ENCODE data around the gene FOXN3.

The FOXN3 gene

GRCh38 chr14:89331398-89331797, 85.6 kb downstream of the FOXN3 start:
- no peak for DNase-seq (ENCODE audit: low read depth)

GRCh38 chr14:89330236-89331002, 86.6 kb downstream of the FOXN3 start:
- DNase-seq (ENCODE audit: low read depth): no peak

GRCh38 chr14:89327771-89328212, 89.2 kb downstream of the FOXN3 start:
- no peak for DNase-seq (ENCODE audit: low read depth)

- DNase-seq (ENCODE audit: low read depth): no peak
These were observed 91.1 kb downstream of the FOXN3 start for GRCh38 chr14:89325959-89326358.

- no peak for DNase-seq (ENCODE audit: low read depth)
These were observed 91.6 kb downstream of the FOXN3 start for GRCh38 chr14:89325299-89325883.

GRCh38 chr14:89324501-89325298, 92.3 kb downstream of the FOXN3 start:
- no peak for DNase-seq (ENCODE audit: low read depth)

GRCh38 chr14:89320381-89321000, 96.5 kb downstream of the FOXN3 start:
- DNase-seq (ENCODE audit: low read depth): no peak

GRCh38 chr14:89319687-89320086, 97.3 kb downstream of the FOXN3 start:
- DNase-seq (ENCODE audit: low read depth): no peak

- no peak for DNase-seq (ENCODE audit: low read depth)
These were observed 99.9 kb downstream of the FOXN3 start for GRCh38 chr14:89317051-89317691.

GRCh38 chr14:89315493-89316470, 101.3 kb downstream of the FOXN3 start:
- no peak for DNase-seq (ENCODE audit: low read depth)

- DNase-seq (ENCODE audit: low read depth): no peak
These were observed 102.8 kb downstream of the FOXN3 start for GRCh38 chr14:89314274-89314673.

GRCh38 chr14:89312932-89313331, 104.1 kb downstream of the FOXN3 start:
- no peak for DNase-seq (ENCODE audit: low read depth)

- no peak for DNase-seq (ENCODE audit: low read depth)
These were observed 106.8 kb downstream of the FOXN3 start for GRCh38 chr14:89310211-89310610.

GRCh38 chr14:89309670-89310177, 107.3 kb downstream of the FOXN3 start:
- no peak for DNase-seq (ENCODE audit: low read depth)

- no peak for DNase-seq (ENCODE audit: low read depth)
These were observed 108.6 kb downstream of the FOXN3 start for GRCh38 chr14:89308232-89308959.

GRCh38 chr14:89307409-89307808, 109.6 kb downstream of the FOXN3 start:
- no peak for DNase-seq (ENCODE audit: low read depth)

- DNase-seq (ENCODE audit: low read depth): no peak
These were observed 111.9 kb downstream of the FOXN3 start for GRCh38 chr14:89304972-89305703.

GRCh38 chr14:89304561-89304960, 112.5 kb downstream of the FOXN3 start:
- no peak for DNase-seq (ENCODE audit: low read depth)
